CD4-positive, alpha-beta T cell treated with Interleukin-4 for 4 hours (primary cell): Measurements from ENCODE around the gene PARG.
"Not testable (repeated sequence)": the region's sequence is repeated elsewhere in the genome, so short reads cannot be mapped to it uniquely, and the experiment has no call there.

Source experiments
- DNase-seq: peaks from one replicate; pipeline ENCODE4 v3.0.0-alpha.2; 2020

PARG gene

GRCh38 chr10:49941447-49942338 lies at the start of gene PARG, which contains the start of gene TIMM23B:
TSS of gene PARG (minus strand) at chr10:49942027. CDS start at chr10:49941725, 302 bp downstream.
TSS of gene TIMM23B (plus strand) at chr10:49942053. CDS start at chr10:49942195, 142 bp downstream.
- peak; percentile 82 for DNase-seq

DNA sequence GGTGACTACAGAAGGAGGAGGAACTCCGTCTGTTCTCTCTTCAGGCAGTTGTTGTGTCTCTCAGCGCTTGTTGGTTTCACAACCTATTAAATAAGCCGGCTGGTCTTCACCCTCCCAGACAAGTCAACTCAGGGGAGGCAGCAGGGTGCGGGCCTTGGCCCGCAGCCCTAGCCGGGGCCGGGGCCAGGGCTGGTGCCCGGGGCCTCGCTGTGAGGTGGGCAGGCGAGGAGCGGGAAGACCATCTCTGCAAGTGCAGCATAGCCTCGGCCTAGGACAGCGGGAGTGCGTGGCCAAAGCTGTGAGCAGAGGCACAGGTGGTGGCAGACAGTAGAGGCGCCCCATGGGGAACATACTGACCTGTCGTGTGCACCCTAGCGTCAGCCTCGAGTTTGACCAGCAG lies 46.5 kb upstream of the PARG start, which contains the start of gene AGAP6:
AGAP6 (plus strand) TSS at position 31 of the 400 bp plus-strand sequence; CDS start at position 341, 310 bp downstream.
- not testable (repeated sequence) for DNase-seq

GRCh38 chr10:49987207-49987606 lies 45.4 kb upstream of the PARG start:
- not testable (repeated sequence) for DNase-seq

DNA sequence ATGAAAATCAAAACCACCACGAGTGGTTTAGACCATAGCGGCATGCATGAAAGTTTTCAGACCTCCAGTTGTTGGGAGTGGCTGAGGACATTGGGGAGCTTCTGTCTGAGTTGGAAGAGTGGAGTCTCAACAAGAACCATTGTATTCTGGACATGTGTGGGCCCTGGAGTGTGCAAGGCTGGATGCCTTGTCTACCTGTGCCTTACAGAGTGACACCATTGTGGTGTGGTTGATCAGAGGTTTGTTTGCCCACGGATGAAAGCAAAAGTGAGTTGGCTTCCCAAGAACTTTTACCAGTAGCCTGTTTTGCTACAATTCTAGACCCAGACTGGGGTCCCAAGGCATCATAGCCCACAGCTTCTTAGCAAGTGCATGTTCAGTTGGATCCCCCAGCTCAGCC lies 35.9 kb upstream of the PARG start:
- not testable (repeated sequence) for DNase-seq

DNA sequence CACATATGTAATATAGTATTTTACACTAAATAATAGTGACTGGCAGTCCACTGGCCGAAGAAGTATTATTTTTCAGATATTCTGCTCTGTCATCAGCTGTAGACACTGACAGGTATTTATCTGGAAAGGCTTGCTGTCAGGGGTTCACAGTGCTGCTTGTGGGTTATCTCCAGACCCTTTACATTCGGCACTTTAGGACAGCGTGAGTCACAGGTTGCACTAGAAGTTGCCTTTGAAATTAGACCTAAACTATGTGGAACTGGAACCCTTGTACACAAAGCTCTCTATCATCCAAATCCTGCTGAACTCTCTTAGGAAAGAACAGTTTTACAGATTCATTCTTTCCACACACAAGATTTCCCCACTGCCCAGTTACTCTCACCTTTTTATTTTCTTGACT lies 30.3 kb upstream of the PARG start:
- not testable (repeated sequence) for DNase-seq

DNA sequence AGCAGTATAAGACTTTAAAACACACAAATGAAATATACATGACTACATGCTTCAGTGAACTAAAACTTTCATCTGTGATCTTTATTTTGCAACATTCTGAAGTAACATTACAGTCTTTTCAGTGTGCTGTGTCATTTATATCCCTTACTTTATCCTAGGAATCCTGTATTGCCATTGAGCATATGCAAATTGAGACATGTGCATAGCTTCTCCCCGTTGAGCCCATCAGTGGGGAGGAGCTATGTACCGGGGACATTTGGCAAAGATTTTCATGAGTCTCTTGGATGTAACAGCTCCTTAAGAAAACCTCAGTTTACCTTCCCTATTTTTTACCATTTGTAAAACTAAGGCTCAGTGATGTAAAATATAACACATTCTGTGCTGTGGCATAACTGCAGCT lies 29.6 kb upstream of the PARG start:
- DNase-seq, result not testable (repeated sequence)

- not testable (repeated sequence) for DNase-seq
Measured at GRCh38 chr10:49970331-49970857, 28.6 kb upstream of the PARG start.

DNA sequence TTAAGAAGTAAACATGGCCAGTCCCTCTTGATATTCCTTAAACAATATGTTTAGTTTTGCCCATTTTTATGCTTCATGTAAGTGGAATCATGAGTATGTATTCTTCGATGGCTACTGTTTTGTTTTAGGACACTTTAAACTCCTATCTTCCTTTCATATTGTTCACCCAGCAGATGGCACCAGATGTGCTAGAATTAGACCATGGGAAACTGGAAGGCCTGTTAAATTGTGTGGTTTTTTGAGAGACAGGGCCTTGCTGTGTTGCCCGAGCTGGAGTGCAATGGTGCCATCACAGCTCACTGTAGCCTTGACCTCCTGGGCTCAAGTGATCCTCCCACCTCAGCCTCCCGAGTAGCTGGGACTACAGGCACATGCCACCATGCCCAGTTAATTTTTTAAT lies 11.3 kb upstream of the PARG start:
- DNase-seq, result not testable (repeated sequence)

- DNase-seq, result not testable (repeated sequence)
Measured at GRCh38 chr10:49952006-49952405, 10.2 kb upstream of the PARG start.

GRCh38 chr10:49948737-49949136 lies 6.9 kb upstream of the PARG start:
- DNase-seq, result not testable (repeated sequence)

DNA sequence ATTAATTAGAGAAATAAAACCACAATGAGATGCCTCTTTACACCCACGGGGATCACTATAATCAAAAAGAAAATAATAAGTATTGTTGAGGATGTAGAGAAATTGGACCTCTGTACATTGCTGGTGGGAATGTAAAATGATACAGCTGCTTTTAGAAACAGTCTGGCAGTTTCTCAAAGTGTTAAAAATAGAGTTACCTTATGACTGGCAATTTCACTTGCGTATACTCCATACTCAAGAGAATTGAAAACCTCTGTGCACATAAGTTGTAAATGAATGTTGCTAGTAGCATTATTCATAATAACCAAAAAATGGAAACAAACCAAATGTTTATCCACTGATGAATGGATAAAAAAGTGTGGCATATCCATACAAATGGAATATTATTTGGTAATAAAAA lies 6.3 kb upstream of the PARG start:
- DNase-seq, result not testable (repeated sequence)

- DNase-seq, result not testable (repeated sequence)
Measured at GRCh38 chr10:49943607-49944006, 1.8 kb upstream of the PARG start.

GRCh38 chr10:49942339-49942705 lies 495 bp upstream of the PARG start:
- not testable (repeated sequence) for DNase-seq

- not testable (repeated sequence) for DNase-seq
Measured at GRCh38 chr10:49931959-49932728, 9.7 kb downstream of the PARG start.

DNA sequence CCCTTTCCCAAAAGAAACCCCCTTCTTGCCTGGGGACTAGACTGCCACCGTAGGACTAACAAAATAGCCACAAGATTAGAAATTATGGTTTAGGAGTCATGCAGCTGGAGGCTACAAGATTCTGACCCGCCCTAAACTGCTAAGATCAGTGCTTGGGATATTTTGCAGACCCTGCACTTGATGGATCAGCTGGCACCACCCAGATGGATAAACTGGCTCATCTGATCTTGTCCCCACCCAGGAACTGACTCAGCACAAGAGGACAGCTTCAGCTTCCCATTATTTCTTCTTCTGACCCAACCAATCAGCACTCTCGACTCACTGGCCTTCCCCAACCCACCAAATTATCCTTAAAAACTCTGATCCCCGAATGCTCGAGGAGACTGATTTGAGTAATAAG lies 10.6 kb downstream of the PARG start:
- not testable (repeated sequence) for DNase-seq

GRCh38 chr10:49923572-49923971 lies 18.3 kb downstream of the PARG start:
- DNase-seq, result not testable (repeated sequence)

DNA sequence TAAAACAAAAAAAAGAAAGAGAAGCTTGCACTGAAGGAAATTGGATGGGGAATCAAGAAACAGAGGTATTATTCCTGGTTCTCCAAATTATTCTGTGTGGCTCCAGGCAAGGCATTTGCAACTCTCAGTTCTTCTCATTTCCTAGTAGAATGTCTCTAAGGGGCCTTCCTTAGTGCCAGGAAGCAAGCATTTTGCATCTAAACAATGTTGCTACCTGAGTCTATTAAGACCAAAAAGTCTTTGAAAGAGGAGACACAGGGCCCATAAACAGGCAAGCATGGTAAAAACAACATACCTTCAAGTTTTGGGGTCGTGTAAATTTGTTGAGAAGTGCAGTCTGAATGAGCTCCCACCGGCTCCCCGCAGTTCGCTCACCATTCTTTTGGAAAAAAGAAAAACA lies 19.8 kb downstream of the PARG start:
- not testable (repeated sequence) for DNase-seq

DNA sequence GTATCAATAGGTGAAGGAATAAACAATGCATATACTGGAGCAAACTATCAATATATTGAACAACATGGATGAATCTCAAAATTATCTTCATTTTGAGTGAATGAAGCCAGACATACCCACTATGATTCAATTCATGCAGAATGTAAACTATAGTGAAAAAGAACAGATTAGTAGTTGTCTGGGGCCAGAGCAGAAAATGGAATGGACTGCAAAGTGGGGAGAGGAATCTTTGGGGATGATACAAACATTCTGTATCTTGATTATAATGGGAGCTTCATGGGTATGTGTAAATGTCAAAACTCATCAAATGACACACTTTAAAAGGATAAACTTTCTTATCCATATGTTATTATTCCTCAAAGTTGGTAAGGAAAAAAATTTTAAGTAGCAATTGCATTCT lies 23.9 kb downstream of the PARG start:
- not testable (repeated sequence) for DNase-seq

GRCh38 chr10:49916451-49916850 lies 25.4 kb downstream of the PARG start:
- not testable (repeated sequence) for DNase-seq

GRCh38 chr10:49910295-49910694 lies 31.5 kb downstream of the PARG start:
- DNase-seq, result not testable (repeated sequence)

DNA sequence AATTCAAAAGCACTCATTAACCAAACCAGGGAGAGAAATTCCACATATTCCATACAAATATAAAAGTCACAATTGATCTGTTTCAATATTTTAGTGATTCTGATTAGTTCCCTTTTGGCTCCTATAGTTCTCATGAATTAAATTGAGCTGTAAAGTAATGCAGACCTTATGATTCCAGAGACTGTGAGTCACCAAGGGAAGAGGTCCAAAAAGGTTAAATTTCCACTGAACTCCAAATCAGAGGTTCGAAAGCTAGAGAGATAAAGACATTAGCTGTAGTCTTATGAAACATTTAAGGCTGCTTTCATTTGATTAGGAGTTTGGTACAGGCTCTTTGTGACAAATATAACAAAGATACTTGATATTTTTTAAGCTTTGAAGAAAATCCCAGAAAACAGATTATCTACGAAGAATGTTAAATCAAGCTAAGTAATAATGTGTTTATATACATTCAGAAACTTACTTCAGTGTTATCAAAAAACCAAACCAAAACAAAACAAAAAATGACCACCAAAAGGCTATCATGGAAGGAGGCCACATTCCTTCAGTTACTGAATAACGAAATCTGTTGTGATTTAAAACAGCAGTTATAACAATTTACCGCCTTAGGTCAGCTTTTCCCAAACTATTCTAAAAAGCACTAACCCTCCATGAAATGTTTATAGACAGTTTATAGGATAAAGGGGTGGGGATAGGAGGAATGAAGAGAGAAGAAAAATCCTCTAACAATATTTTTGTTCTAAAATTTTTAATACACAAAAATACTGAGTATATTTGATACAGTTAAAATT lies 33.3 kb downstream of the PARG start:
- DNase-seq, result not testable (repeated sequence)

DNA sequence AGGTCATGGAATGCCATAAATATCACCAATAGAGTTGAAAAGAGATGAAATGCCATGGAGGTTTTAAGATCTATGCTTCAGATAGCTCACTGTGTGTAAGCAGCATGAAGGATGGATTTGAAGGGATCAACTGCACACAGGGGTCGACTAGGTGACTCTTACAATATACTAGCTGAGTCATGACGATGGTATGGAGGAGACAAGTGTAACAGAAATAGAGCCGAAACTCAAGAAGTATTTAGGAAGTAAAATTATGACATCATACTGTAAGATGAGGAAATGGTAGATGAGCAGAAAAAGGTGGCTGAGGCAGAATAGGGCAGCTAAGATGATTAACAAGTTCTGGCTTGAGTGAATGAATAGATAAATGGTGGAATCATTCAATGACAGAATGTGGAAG lies 38.0 kb downstream of the PARG start:
- not testable (repeated sequence) for DNase-seq
